Smooth muscle cell (in vitro differentiated cells): ENCODE results near the gene CRY1. TPM values are rescaled to one million over a fixed set of nuclear protein-coding genes. Genes with fewer than 3 reads are reported as not detected.
"Not testable (repeated sequence)": the region's sequence is repeated elsewhere in the genome, so short reads cannot be mapped to it uniquely, and the experiment has no call there.

Source experiments
- DNase-seq: peaks from one replicate; lab custom pipeline; 2025; ENCODE audit not compliant: unreplicated experiment; lab: John Stamatoyannopoulos, UW
- H2AFZ ChIP-seq: fragments of 200-600 bp; sonication (generic); 2 replicates; pipeline ENCODE4 v1.6.0; 2016; ENCODE audit warnings: antibody characterized with exemption, low read depth, mild to moderate bottlenecking
- H3F3A ChIP-seq: fragments of 200-600 bp; sonication (generic); 2 replicates; pipeline ENCODE4 v1.6.0; 2017; ENCODE audit warnings: antibody characterized with exemption, low read depth
- H3K27ac ChIP-seq: fragments of 200-600 bp; sonication (generic); 2 replicates; pipeline ENCODE4 v1.5.1; 2016; ENCODE audit warnings: low read depth, mild to moderate bottlenecking
- H3K27me3 ChIP-seq: fragments of 200-600 bp; sonication (generic); 2 replicates; pipeline ENCODE4 v1.6.1; 2016; ENCODE audit warnings: low read depth, mild to moderate bottlenecking
- H3K36me3 ChIP-seq: fragments of 200-600 bp; sonication (generic); 2 replicates; pipeline ENCODE4 v1.5.1; 2016; ENCODE audit warnings: low read depth
- H3K4me1 ChIP-seq: fragments of 200-600 bp; sonication (generic); 2 replicates; pipeline ENCODE4 v1.5.1; 2016; ENCODE audit warnings: low read depth
- H3K4me2 ChIP-seq: fragments of 200-600 bp; sonication (generic); 2 replicates; pipeline ENCODE4 v1.6.0; 2016; ENCODE audit warnings: mild to moderate bottlenecking
- H3K4me3 ChIP-seq: fragments of 200-600 bp; sonication (generic); 2 replicates; pipeline ENCODE4 v1.5.1; 2016; ENCODE audit warnings: mild to moderate bottlenecking
- H3K79me2 ChIP-seq: fragments of 200-600 bp; sonication (generic); 2 replicates; pipeline ENCODE4 v1.6.0; 2016; ENCODE audit warnings: low read depth, mild to moderate bottlenecking
- H3K9ac ChIP-seq: fragments of 200-600 bp; sonication (generic); 2 replicates; pipeline ENCODE4 v1.6.0; 2016; ENCODE audit warnings: low read depth
- H3K9me3 ChIP-seq: fragments of 200-600 bp; sonication (generic); replicated peaks from 2 replicates; pipeline ENCODE4 v1.5.1; 2016; ENCODE audit warnings: low read depth
- H4K20me1 ChIP-seq: fragments of 200-600 bp; sonication (generic); 2 replicates; pipeline ENCODE4 v1.6.0; 2016; ENCODE audit warnings: low read depth
- CTCF ChIP-seq: fragments of 200-600 bp; sonication (generic); IDR thresholded peaks from 2 replicates; pipeline ENCODE4 v1.5.1; 2017; ENCODE audit warnings: borderline replicate concordance, mild to moderate bottlenecking, antibody characterized with exemption; ENCODE audit not compliant: insufficient read depth, poor library complexity, severe bottlenecking
- WGBS: methylation state at CpG from one replicate; pipeline ENCODE4 v1.1.7; 2016; ENCODE audit warnings: low lambda C conversion rate; 5-methylcytosine and 5-hydroxymethylcytosine counted together
- polyA plus RNA-seq: library from polyadenylated mRNA; unstranded; fragments of >200 nt; fragmentation: Nextera tagmentation; extraction: Ambion mirVana; gene quantifications from 2 replicates; pipeline ENCODE4 v1.2.1, GENCODE V29; 2016
- total RNA-seq: library from RNA; depleted of rRNA; stranded (reverse); fragments of >200 nt; gene quantifications from 2 replicates; pipeline ENCODE4 v1.2.3, GENCODE V29; 2014

Gene CRY1
- total and polyA plus RNA-seq, 2 experiments from 2014 or later, result 19.9 to 28.2 TPM

DNA sequence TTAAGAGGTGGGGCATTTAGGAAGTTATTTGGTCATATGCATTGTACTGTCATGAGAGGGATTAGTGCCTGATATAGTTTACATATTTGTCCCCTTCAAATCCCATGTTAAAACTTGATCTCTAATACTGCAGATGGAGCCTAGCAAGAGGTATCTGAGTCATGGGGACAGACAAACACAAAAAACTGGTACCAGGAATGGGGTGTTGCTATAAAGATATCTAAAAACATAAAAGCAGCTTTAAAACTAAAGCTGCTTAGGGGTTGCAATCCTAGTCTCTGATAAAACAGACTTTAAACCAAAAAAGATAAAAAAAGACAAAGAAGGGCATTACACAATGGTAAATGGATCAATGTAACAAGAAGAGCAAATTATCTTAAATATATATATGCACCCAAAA is 11.6 kb downstream of the CRY1 start:
- no peak for TF ChIP-seq CTCF
- no peak overlapping the region for H2AFZ ChIP-seq
- H3K4me1 ChIP-seq, result peaks cover 16% of the 10 kb centered on the region
- H3K27me3 ChIP-seq, result no peaks in the 10 kb centered on the region
- H3K27ac ChIP-seq, result no peak overlapping the region
- no peak for DNase-seq
- H3K9me3 ChIP-seq, result peaks cover 6% of the 10 kb centered on the region
- no peak overlapping the region for H3K9ac ChIP-seq
- H3F3A ChIP-seq, result peaks cover 7% of the 10 kb centered on the region
- no peak overlapping the region for H3K4me2 ChIP-seq
- H3K4me3 ChIP-seq, result no peak overlapping the region
- H4K20me1 ChIP-seq, result peaks cover 80% of the 10 kb centered on the region
- H3K36me3 ChIP-seq, result no peaks in the 10 kb centered on the region
- peaks cover 79% of the 10 kb centered on the region for H3K79me2 ChIP-seq

- Histone ChIP-seq H3K4me2 (peak overlapping the region; percentile 73), H3K27me3 (no peaks in the 10 kb centered on the region), H3K9me3 (peaks cover 6% of the 10 kb centered on the region), H3K4me1 (peaks cover 16% of the 10 kb centered on the region), H3K4me3 (no peak overlapping the region), H3F3A (peaks cover 7% of the 10 kb centered on the region), H3K36me3 (no peaks in the 10 kb centered on the region), H4K20me1 (peaks cover 72% of the 10 kb centered on the region), H2AFZ (no peak overlapping the region), H3K9ac (no peak overlapping the region), H3K79me2 (peaks cover 76% of the 10 kb centered on the region), H3K27ac (peak overlapping the region; percentile 59)
- no peak for DNase-seq
- 52% methylated on average over 6 of the region's 6 CpGs for WGBS
- no peak for TF ChIP-seq CTCF
Measured at GRCh38 chr12:107080299-107080698, 13.1 kb downstream of the CRY1 start.

DNA sequence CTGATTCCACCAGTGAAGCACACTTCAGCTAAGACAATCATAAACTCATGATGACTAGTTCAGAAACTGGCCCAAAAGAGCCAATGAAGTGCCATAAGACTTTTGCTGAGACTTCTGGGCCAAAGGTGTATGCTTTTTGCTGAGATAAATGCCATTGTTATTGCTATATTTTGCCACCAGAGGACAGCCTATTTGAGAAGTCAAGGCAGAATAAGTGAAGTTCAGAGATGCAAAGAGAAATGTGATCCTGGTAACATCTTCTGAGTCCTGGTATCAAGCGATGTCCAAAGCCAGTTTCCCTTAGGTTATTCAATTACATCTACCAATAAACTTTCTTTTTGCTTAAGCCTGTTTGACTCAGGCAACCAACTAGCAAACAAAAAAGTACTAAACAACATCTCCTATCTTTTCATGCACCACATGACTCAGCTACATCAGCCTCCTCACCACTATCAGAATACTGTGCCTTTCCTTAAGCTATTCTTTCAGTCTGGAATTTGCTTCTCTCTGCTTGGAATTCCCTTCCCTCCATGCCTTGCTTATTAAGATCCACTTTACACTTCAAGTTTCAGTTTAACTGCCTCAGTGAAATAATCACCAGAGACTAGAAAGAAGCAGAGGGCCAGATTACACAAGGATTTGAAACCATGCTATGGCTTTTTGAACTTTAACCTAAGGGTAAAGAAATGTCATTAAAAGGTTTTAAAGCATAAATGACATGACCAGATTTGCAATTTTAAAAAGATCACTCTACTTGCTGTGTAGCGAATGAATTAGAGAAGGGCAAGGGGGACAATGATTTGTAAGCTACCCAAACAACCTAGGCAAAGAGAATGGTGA is 14.0 kb downstream of the CRY1 start:
- peak; percentile 33 for TF ChIP-seq CTCF
- Histone ChIP-seq H3K4me2 (peak overlapping the region; percentile 73), H3K4me1 (peaks cover 16% of the 10 kb centered on the region), H3K79me2 (peaks cover 75% of the 10 kb centered on the region), H3F3A (peaks cover 7% of the 10 kb centered on the region), H3K36me3 (no peaks in the 10 kb centered on the region), H3K9ac (no peak overlapping the region), H2AFZ (no peak overlapping the region), H4K20me1 (peaks cover 73% of the 10 kb centered on the region), H3K9me3 (peaks cover 6% of the 10 kb centered on the region), H3K4me3 (peak overlapping the region; percentile 0), H3K27me3 (no peaks in the 10 kb centered on the region), H3K27ac (peak overlapping the region; percentile 59)
- DNase-seq, result no peak
- 58% methylated on average over 2 of the region's 2 CpGs for WGBS

DNA sequence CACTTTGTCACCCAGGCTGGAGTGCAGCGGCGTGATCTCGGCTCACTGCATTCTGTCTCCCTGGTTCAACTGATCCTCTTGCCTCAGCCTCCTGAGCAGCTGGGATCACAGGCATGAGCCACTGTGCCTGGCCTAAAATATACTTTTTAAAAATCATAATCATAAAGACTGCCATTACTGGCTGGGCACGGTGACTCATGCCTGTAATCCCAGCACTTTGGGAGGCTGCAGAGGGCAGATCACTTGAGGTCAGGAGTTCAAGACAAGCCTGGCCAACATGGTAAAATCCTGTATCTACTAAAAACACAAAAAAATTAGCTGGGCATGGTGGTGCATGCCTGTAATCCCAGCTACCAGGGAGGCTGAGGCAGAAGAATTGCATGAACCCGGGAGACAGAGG is 20.1 kb downstream of the CRY1 start:
- not testable (repeated sequence) for H3K4me2 ChIP-seq, H3K4me1 ChIP-seq, H3K27me3 ChIP-seq, H3K9ac ChIP-seq, H2AFZ ChIP-seq, H3F3A ChIP-seq, H3K36me3 ChIP-seq, H3K9me3 ChIP-seq, H3K4me3 ChIP-seq, H3K27ac ChIP-seq, DNase-seq
- WGBS, result 94% methylated on average over 5 of the region's 5 CpGs
- peaks cover 51% of the 10 kb centered on the region for H4K20me1 ChIP-seq
- peaks cover 40% of the 10 kb centered on the region for H3K79me2 ChIP-seq
